IMR-90 (cell line): ENCODE data around the gene MTRF1L. TPM values are rescaled to one million over a fixed set of nuclear protein-coding genes. Genes with fewer than 3 reads are reported as not detected.

Experiments used
- ATAC-seq: fragments of 200-7000 bp; cut with Tn5 transposase; 2 replicates; pipeline ENCODE4 v1.9.1; 2020; ENCODE audit warnings: low read depth, mild to moderate bottlenecking, moderate library complexity
- BruUV-seq: library from RNA; stranded (reverse); fragments of 400-500 nt; replicated peaks from 2 replicates; lab custom pipeline; 2021; lab: Mats Ljungman, UMichigan
- CTCF ChIA-PET: fragments of 300-600 bp; formaldehyde crosslinking; extraction: SDS; loops from one replicate; lab custom pipeline; 2021; ENCODE audit warnings: antibody characterized with exemption; lab: Yijun Ruan, JAX
- POLR2A ChIA-PET: fragments of 300-600 bp; sonication (Branson Sonifier 250); formaldehyde crosslinking; loops from one replicate; lab custom pipeline; 2022; ENCODE audit warnings: antibody characterized with exemption; ENCODE audit not compliant: unreplicated experiment; lab: Charles Lee
- DNase-seq: peaks from one replicate; pipeline ENCODE4 v3.0.0; 2013
- H2AFZ ChIP-seq: replicated peaks from 2 replicates; pipeline ENCODE3; 2013; ENCODE audit warnings: low read length, mild to moderate bottlenecking; ENCODE audit not compliant: poor library complexity
- H2AK5ac ChIP-seq: 2 replicates; pipeline ENCODE4 v1.6.1; 2013; ENCODE audit warnings: low read depth, low read length, inconsistent platforms
- H2AK9ac ChIP-seq: replicated peaks from 2 replicates; pipeline ENCODE3; 2013; ENCODE audit warnings: mild to moderate bottlenecking, low read depth, low read length, moderate library complexity; ENCODE audit not compliant: poor library complexity
- H2BK120ac ChIP-seq: 2 replicates; pipeline ENCODE4 v1.6.1; 2013; ENCODE audit warnings: low read depth, low read length, inconsistent platforms
- H2BK15ac ChIP-seq: 3 replicates; pipeline ENCODE4 v1.6.1; 2013; ENCODE audit warnings: low read depth, low read length, inconsistent platforms
- H2BK20ac ChIP-seq: 2 replicates; pipeline ENCODE4 v1.6.1; 2013; ENCODE audit warnings: low read depth, mild to moderate bottlenecking, inconsistent platforms, low read length, moderate library complexity
- H2BK5ac ChIP-seq: 2 replicates; pipeline ENCODE4 v1.6.1; 2013; ENCODE audit warnings: mild to moderate bottlenecking, low read depth, low read length, inconsistent platforms; ENCODE audit not compliant: poor library complexity, severe bottlenecking
- H3K14ac ChIP-seq: replicated peaks from 2 replicates; pipeline ENCODE4 v1.6.1; 2013; ENCODE audit warnings: low read depth, low read length, inconsistent platforms
- H3K18ac ChIP-seq: 2 replicates; pipeline ENCODE4 v1.6.1; 2013; ENCODE audit warnings: low read depth, low read length, control low read depth
- H3K23ac ChIP-seq: 2 replicates; pipeline ENCODE4 v1.6.1; 2013; ENCODE audit warnings: low read depth, low read length, inconsistent platforms
- H3K27ac ChIP-seq: 2 replicates; pipeline ENCODE4 v1.5.1; 2013; ENCODE audit warnings: mild to moderate bottlenecking, control low read depth, low read length; ENCODE audit not compliant: insufficient read depth
- H3K27me3 ChIP-seq: 2 replicates; pipeline ENCODE4 v1.6.1; 2013; ENCODE audit warnings: low read length; ENCODE audit not compliant: control insufficient read depth, insufficient read depth
- H3K36me3 ChIP-seq: 2 replicates; pipeline ENCODE4 v1.6.1; 2013; ENCODE audit warnings: low read length, mixed read lengths; ENCODE audit not compliant: control insufficient read depth, insufficient read depth
- H3K4ac ChIP-seq: 2 replicates; pipeline ENCODE4 v1.6.1; 2013; ENCODE audit warnings: low read depth, low read length, inconsistent platforms
- H3K4me1 ChIP-seq: 2 replicates; pipeline ENCODE4 v1.6.1; 2013; ENCODE audit warnings: low read length, mixed read lengths; ENCODE audit not compliant: control insufficient read depth, insufficient read depth
- H3K4me2 ChIP-seq: 2 replicates; pipeline ENCODE4 v1.6.1; 2013; ENCODE audit warnings: low read depth, mild to moderate bottlenecking, control low read depth, low read length, moderate library complexity
- H3K4me3 ChIP-seq: 2 replicates; pipeline ENCODE4 v1.5.1; 2013; ENCODE audit warnings: low read depth, mild to moderate bottlenecking, control low read depth, low read length, moderate library complexity; ENCODE audit not compliant: insufficient read depth
- H3K56ac ChIP-seq: 2 replicates; pipeline ENCODE4 v1.6.1; 2013; ENCODE audit warnings: low read length, inconsistent platforms; ENCODE audit not compliant: insufficient read depth; ENCODE audit errors: extremely low read depth
- H3K79me1 ChIP-seq, 2 experiments: 2 replicates each; pipeline ENCODE4 v1.6.1; 2013; ENCODE audit warnings: low read length in 2 of 2, inconsistent platforms in 1 of 2, low read depth in 1 of 2
- H3K9ac ChIP-seq: 2 replicates; pipeline ENCODE4 v1.6.1; 2013; ENCODE audit warnings: low read depth, low read length, control low read depth
- H3K9me1 ChIP-seq: 2 replicates; pipeline ENCODE4 v1.6.1; 2013; ENCODE audit warnings: low read length, inconsistent platforms; ENCODE audit not compliant: insufficient read depth
- H3K9me3 ChIP-seq: 2 replicates; pipeline ENCODE4 v1.6.1; 2013; ENCODE audit warnings: low read length; ENCODE audit not compliant: control insufficient read depth, insufficient read depth
- H4K20me1 ChIP-seq: 2 replicates; pipeline ENCODE4 v1.6.1; 2013; ENCODE audit warnings: low read length, inconsistent platforms; ENCODE audit not compliant: insufficient read depth
- H4K5ac ChIP-seq: 2 replicates; pipeline ENCODE4 v1.6.1; 2013; ENCODE audit warnings: mild to moderate bottlenecking, low read depth, low read length, control low read depth
- H4K8ac ChIP-seq, 2 experiments: 2 replicates each; pipeline ENCODE4 v1.6.1; 2013; ENCODE audit warnings: low read depth in 2 of 2, low read length in 2 of 2, control low read depth in 1 of 2, inconsistent platforms in 1 of 2
- H4K91ac ChIP-seq: 2 replicates; pipeline ENCODE4 v1.6.1; 2013; ENCODE audit warnings: low read depth, low read length, inconsistent platforms; ENCODE audit not compliant: insufficient read depth
- CEBPB ChIP-seq: IDR thresholded peaks from 2 replicates; pipeline ENCODE4 v1.6.1; 2012; ENCODE audit warnings: low read depth, low read length, improper control_type of control experiment
- CHD1 ChIP-seq: IDR thresholded peaks from 2 replicates; pipeline ENCODE4 v1.6.1; 2012; ENCODE audit warnings: low read depth, low read length, improper control_type of control experiment
- FOS ChIP-seq: fragments of 150-350 bp; IDR thresholded peaks from 2 replicates; pipeline ENCODE4 v1.6.1; 2016; ENCODE audit warnings: low read depth, low read length
- MAFK ChIP-seq: IDR thresholded peaks from 2 replicates; pipeline ENCODE4 v1.6.1; 2012; ENCODE audit warnings: low read depth, low read length, improper control_type of control experiment
- MAZ ChIP-seq: IDR thresholded peaks from 2 replicates; pipeline ENCODE4 v1.6.1; 2012; ENCODE audit warnings: low read depth, mild to moderate bottlenecking, low read length, improper control_type of control experiment, moderate library complexity, borderline replicate concordance
- POLR2A ChIP-seq: IDR thresholded peaks from 2 replicates; pipeline ENCODE4 v1.6.1; 2012; ENCODE audit warnings: mild to moderate bottlenecking, low read depth, low read length
- RAD21 ChIP-seq: IDR thresholded peaks from 2 replicates; pipeline ENCODE4 v1.6.1; 2012; ENCODE audit warnings: low read length, improper control_type of control experiment
- RFX5 ChIP-seq: IDR thresholded peaks from 2 replicates; pipeline ENCODE4 v1.8.0; 2012; ENCODE audit warnings: low read depth, mild to moderate bottlenecking, low read length, moderate library complexity
- SMC3 ChIP-seq: fragments of 150-350 bp; IDR thresholded peaks from 2 replicates; pipeline ENCODE4 v1.6.1; 2016; ENCODE audit warnings: low read depth, mild to moderate bottlenecking, antibody characterized with exemption, low read length, moderate library complexity
- WGBS, 2 experiments: methylation state at CpG; one replicate each; pipeline versions ENCODE4 v1.1.5 to v1.1.7; 2013; ENCODE audit warnings: missing lambda C conversion rate in 2 of 2; ENCODE audit not compliant: insufficient read length in 1 of 2; ENCODE audit errors: extremely low coverage in 2 of 2; 5-methylcytosine and 5-hydroxymethylcytosine counted together
- dilution Hi-C: fragments of 300-500 bp; cut with HindIII; formaldehyde crosslinking; loops from one replicate; pipeline ENCODE4 v1.14.3; 2018; ENCODE audit warnings: low sequenced_read_pairs; ENCODE audit not compliant: unreplicated experiment
- in situ Hi-C: fragments of 300-500 bp; cut with MboI; formaldehyde crosslinking; loops from 3 replicates; pipeline ENCODE4 v1.14.3; 2019; ENCODE audit warnings: low sequenced_read_pairs, inconsistent platforms, mixed read lengths
- intact Hi-C: fragments of 100-400 bp; cut with micrococcal nuclease; formaldehyde crosslinking; loops from 2 replicates; pipeline ENCODE4 v1.10.0; 2022
- polyA plus RNA-seq, 3 experiments: library from polyadenylated mRNA; depleted of rRNA; stranded (reverse); fragments of >200 nt; gene quantifications; 2 replicates each; pipeline ENCODE4 v1.2.3, GENCODE V29; 2012; ENCODE audit warnings: low replicate concordance in 1 of 3
- total RNA-seq: library from RNA; depleted of rRNA; stranded (reverse); fragments of >200 nt; gene quantifications from 2 replicates; pipeline ENCODE4 v1.2.3, GENCODE V29; 2012

Gene MTRF1L
- total and polyA plus RNA-seq, 2 of the 4 experiments (the other 2 are of a cell fraction): 6.9 to 11.1 TPM

DNA sequence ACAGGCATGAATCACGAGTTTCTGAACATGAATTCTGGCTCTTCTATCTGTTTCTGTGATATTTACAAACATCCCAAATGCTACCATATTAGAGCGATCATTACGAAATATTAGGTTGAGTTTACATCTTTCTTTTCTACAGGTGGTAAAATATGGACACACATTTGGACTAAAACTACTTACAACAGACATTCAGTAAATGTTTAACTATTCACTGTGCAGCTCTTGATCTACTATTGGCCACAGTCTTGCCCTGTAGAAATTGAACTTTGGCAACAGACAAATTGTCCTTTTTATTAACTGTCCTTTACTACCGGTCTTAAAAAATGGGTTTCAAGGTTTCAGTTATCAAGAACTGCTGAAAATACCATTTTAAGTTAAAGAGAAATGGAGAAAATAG lies 26.5 kb upstream of the MTRF1L start:
- H4K8ac ChIP-seq: no peak overlapping the region
- no peak overlapping the region for H3K4me3 ChIP-seq
- no peak overlapping the region for H2AFZ ChIP-seq
- no peak overlapping the region for H2AK5ac ChIP-seq
- WGBS, 2 experiments: 100% methylated on average over 1 of the region's 4 CpGs; no CpG with 5 or more reads in 1 of the 2 experiments
- no peak overlapping the region for H4K5ac ChIP-seq
- no peaks in the 10 kb centered on the region; a peak in 1 of 4 replicates for H3K79me1 ChIP-seq
- CTCF ChIA-PET: interaction anchor here (0.6 kb wide), 1 partner anchor 51 kb away, joined by 3 read pairs; no protein-coding TSS in a partner anchor
- no peak overlapping the region for H3K56ac ChIP-seq
- dilution Hi-C loops (no loop called here), in situ Hi-C loops (loop anchor here (25.0 kb wide), 2 partner anchors 483 to 1133 kb away; no protein-coding TSS in a partner anchor), intact Hi-C loops (no loop called here)
- 0 out of 2 replicates have a peak, but pooled peaks cover under 1% of the 10 kb centered on the region for H3K36me3 ChIP-seq
- no peak overlapping the region for H2BK20ac ChIP-seq
- POLR2A ChIA-PET: no interaction called here
- H3K14ac ChIP-seq: no peak overlapping the region
- H4K91ac ChIP-seq: no peak overlapping the region
- no peak overlapping the region for H3K27ac ChIP-seq
- no peak overlapping the region for H3K18ac ChIP-seq
- no peaks in the 10 kb centered on the region for H3K9me3 ChIP-seq
- TF ChIP-seq FOS: no peak
- TF ChIP-seq MAZ: no peak
- TF ChIP-seq MAFK: no peak
- peak; percentile 54; the same call in 1 of the 2 replicates for TF ChIP-seq CEBPB
- TF ChIP-seq RFX5: no peak
- TF ChIP-seq RAD21: no peak
- no peak for TF ChIP-seq POLR2A
- TF ChIP-seq CHD1: no peak
- no peak for TF ChIP-seq SMC3
- no peak overlapping the region for H2BK15ac ChIP-seq
- H3K9me1 ChIP-seq: no peaks in the 10 kb centered on the region
- no peaks in the 10 kb centered on the region for H3K27me3 ChIP-seq
- H2BK120ac ChIP-seq: no peak overlapping the region
- H3K4ac ChIP-seq: no peak overlapping the region
- DNase-seq: no peak
- H2AK9ac ChIP-seq: no peak overlapping the region
- H2BK5ac ChIP-seq: no peak overlapping the region
- no peaks in the 10 kb centered on the region for H4K20me1 ChIP-seq
- H3K23ac ChIP-seq: no peak overlapping the region
- H3K9ac ChIP-seq: no peak overlapping the region
- peaks cover 9% of the 10 kb centered on the region for H3K4me1 ChIP-seq
- no peak for ATAC-seq
- BruUV-seq: no TSS peak
- H3K4me2 ChIP-seq: no peak overlapping the region
